GM19035 (cell line): ENCODE results near the gene SBK1.

Experiments used
- ATAC-seq: cut with Tn5 transposase; IDR thresholded peaks from one replicate; pipeline ENCODE4 v1.9.1; 2021; ENCODE audit not compliant: unreplicated experiment

SBK1 gene

DNA sequence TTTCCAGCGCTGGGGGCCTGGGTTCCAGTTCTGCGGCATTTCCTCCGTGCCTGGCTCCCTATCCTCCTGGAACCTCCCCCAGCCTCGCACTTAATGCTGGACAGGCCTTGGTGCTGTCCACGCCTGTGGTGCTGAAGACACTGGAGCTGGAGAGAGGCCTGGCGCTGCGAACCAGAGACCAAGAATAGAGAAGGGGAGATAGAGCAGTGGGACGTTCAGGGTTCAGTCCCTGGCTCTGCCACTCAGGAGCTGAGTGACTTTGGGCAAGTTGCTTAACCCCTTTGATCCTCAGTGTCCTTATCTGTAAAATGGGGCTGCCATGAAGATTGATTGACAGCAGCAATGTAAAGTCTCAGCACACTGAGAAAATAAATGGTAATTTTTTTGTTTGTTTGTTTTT lies 11.9 kb downstream of the SBK1 start:
- ATAC-seq: no peak

DNA sequence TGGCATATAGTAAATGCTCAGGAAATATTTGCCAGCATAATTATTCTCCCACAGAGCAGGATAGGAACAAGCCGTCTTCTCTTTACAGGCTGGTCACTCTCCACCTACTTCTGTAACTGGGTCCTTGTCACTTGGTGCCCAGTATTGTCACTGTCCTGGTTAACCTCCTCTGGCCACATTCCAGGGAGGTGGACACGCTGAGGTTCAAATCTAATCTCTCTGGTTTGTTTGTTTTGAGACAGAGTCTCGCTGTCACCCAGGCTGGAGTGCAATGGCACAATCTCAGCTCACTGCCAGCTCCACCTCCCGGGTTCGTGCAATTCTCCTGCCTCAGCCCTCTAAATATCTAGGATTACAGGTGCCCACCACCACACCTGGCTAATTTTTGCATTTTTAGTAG lies 15.6 kb downstream of the SBK1 start:
- no peak for ATAC-seq

DNA sequence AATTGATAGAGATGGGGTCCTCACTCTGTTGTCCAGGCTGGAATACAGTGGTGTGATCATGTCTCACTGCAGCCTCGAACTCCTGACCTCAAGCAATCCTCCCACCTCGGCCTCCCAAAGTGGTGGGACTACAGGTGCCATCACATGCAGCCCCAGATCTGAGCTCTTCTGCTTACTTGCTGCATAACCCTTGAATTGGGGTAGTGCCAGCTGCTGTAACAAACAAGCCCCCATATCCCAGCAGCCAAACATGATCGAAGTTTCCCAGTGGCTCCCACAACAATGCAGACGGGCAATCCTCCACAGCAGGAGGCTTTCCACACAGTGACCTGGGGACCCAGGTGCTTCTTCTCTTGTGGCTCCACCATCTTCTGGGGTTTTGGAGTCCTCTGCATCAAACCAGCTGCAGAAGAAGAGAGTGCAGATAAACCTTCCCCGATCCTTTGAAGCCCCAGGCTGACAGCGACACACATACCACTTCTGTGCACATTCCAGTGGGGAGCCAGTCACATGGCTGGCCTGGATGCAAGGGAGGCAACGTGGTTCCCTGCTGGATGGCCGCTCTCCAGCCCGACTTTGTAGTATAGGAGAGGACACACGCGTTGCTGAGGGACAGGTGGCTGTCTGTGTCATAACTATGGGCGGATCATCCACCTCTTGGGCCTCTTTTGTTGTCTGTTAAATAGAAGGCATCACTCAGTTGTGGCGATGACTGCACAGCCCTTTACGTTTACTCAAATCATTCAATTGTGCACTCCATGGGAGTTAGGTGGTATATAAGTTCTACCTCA lies 16.7 kb downstream of the SBK1 start:
- no peak for ATAC-seq

DNA sequence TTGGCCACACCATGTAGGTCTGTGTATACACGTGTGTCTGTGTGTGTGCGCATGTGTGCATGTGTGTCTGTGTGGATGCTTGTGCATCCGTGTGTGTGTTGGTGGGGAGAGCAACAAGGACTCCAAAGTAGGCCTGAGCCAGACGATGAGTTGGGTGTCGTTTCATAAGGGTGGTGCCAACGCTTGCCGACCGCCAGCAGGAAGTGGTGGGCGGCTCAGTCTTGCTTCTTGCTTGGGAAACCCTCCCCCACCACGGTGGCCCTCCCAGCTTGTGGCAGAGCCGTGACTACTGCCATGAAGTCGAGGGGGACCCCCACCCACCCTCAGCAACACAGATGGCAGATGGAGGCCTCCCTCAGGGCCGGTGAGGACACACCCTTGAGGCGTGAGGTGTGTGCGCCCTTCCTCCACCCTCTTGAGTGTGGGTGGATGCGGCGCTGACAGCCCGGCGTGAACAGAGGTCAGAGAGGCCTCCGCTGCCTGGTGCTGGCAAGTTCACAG lies 17.5 kb downstream of the SBK1 start:
- no peak for ATAC-seq

DNA sequence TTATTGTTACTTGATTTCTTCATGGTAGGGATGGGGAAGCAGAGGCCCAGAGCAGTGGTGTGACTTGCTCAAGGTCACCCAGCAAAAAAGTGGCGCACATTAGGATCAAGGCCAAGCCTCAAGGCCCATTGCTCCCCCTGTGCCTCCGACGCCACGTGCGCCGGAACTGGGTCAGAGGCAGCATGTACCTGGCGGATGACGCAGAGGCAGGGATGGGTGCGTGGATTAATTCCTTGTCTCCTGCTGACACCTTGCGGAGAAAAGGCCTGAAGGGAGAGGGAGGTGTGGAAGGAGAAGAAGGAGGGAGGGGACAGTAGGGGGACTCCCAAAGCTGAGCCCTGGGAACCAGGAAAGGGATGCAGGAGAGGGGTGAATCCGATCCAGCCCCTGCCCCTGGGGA lies 18.5 kb downstream of the SBK1 start:
- no peak for ATAC-seq

DNA sequence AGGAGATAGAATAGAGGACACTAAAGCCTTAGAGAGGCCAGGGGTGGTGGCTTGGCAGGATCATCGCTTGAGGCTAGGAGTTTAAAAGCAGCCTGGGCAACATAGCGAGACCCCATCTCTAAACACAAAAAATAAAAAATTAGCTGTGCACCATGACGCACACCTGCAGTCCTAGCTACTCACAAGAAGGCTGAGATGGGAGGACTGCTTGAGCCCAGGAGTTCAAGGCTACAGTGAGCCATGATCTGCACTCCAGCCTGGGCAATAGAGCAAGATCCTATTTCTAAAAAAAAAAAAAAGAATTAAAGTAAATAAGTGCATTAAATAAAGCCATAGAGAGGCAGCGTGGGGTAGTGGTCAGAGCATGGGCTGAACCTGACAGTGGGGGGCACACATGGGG lies 19.1 kb downstream of the SBK1 start:
- no peak for ATAC-seq

DNA sequence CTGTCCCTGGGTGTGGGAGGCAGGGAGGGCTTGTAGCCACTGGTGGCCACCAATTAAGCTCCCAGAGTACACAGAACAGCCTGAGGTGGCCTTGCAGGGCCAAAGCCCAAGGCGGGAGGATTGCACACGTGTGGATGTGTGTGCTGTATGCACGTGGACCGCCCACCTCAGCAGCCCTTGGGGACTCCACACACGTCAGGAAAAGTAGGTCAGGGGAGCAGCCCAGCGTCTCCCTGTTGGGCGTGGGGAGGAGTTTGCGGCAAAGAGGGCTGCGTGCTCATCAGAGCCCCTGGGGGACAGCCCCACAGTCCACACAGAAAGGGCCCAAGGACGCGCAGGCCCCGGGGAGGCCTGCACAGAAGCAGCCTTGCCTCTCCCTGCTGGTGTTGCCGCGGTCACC lies 19.6 kb downstream of the SBK1 start:
- ATAC-seq: no peak

DNA sequence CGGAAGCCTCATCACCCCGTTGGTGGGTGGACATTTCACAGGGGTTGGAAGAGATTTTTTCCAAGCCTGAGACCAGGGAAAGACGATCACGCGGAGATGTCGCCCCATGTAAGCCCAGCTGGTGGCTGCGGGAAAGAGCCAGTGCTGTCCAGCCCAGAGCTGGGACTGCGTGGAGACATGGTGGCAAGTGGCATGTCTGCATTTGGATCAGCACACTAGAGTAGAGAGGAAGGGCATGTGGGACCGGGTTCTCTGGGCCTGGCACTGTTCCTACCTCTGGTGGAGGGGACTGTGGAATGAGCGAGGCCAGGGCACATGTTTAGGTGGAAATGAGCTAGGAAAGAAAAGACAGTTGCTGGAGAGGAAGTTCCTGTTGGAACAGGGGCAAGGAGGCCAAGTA lies 20.0 kb downstream of the SBK1 start:
- ATAC-seq: no peak

DNA sequence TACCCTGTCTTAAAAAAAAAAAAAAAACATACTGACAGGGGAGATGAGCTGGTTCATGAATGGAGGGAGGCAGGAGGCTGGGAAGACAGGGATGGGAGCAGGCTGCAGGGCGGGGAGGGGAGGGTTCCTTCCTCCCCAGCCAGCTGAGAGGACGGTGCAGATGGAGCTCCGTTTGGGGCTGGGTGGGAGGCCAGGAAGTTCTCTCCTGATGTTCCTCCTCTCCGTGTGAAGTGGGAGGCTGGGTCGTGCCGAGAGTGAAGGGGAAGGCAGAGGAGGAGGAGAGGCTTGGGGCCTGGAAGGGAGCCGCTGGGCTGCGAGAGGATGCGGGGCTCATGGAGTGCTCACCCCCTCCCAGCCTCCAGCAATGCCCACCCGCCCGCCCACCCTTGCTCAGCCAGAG lies 21.3 kb downstream of the SBK1 start:
- ATAC-seq: no peak

DNA sequence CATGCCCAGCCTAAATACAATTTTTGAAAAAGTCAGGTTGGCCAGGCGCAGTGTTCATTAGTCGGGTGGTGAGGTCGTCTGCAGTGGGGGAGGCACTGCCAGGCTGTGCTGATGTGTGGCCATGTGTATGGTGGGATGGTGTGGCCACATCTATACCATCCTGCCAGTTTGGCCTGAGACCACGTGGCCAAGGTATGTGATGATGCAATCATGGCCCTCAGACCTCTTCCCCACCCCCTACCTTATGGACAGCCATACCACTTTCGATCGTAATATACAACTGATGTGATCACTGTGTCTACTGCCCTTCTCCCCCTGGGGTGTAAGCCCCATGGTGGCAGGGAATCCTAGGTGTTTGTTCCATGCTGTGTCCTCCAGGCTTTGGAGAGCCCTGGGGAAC lies 23.7 kb downstream of the SBK1 start:
- ATAC-seq: no peak

DNA sequence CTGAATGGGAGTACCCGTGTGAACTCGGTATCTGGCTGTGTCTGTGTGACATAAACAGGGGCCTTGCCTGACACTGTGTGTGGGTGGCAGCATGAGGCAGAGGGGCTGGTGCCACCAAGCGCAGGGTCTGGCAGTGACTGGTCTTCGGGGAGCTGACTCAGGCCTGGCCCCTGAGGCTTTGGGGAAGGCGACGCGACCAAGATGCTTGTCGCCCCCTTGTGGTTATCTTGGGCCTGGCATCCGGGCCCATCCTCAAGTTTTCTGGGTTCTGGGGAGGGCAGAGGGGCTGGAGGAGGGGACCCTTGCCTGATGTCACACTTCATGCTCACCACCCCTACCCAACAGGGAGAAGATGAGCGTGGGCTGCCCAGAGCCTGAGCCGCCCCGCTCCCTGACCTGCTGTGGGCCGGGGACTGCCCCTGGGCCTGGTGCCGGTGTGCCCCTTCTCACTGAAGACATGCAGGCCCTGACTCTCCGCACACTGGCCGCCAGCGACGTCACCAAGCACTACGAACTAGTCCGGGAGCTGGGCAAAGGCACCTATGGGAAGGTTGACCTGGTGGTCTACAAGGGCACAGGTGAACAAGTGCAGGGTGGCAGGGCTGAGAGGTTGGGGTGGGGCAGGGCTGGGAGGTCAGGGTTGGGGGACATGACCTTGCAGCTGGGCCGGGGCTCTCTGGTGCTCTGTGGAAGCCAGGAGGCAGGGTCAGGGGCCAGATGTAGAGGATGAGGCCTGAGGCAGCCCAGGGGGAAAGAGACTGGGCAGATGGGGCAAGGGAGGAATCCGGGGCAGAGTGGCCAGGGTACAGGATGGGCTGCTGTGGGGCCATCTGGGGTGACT lies 24.9 kb downstream of the SBK1 start:
- ATAC-seq: no peak

DNA sequence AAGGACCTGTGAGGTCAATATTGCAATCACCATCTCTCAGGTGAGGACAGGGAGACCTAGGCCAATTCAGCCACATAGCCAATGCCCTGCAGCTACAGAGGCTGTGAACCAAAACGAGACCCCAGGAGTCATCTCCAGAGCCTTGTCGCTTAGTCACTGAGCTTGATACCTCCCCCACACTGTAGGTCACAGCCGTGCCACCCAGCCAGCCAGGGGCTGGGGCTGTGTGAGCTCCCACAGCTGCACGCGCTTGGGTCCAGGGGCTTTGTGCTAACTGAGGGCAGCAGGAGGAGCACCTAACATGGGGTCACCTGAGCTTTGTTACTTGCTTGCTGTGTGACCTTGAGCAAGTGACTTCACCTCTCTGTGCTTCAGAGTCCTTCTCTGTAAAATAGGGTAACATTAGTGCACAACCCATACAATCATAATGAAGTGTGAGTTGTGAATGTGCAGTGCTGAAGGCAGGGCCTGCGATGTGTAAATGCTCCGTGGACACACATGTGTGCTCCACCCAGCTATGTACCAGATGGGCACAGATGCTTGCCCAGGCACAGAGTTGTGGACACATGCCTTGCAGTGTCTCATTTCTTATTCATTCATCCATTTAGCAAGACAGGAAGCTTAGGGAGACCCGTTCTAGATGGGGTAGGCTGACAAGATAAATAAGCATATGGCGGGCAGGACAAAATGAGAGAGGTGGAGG lies 25.9 kb downstream of the SBK1 start:
- no peak for ATAC-seq

DNA sequence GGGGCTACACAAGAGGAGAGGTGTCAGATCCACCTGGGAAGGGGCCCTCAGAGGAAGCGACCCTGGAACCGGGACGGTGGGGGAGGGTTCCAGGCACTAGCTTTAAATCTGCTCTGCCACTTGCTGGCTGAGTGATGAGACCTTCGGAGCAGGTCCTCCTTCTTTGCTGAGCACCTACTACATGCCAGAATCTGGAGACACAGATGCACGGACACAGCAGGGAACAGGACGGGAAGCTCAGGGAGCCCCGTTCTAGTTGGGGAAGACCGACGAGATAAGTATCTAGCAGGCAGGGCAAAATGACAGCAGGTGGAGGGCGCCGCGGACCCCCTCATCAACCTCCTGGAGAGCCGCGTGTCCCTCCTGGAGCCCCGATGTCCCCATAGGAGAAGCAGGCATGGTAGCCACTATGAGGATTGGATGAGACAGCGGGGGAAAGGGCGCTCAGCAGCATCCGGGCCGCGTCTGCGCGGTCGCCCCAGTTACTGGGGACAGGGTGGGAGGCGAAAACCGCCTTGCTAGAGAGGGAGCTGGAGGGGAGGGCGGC lies 27.2 kb downstream of the SBK1 start:
- no peak for ATAC-seq

DNA sequence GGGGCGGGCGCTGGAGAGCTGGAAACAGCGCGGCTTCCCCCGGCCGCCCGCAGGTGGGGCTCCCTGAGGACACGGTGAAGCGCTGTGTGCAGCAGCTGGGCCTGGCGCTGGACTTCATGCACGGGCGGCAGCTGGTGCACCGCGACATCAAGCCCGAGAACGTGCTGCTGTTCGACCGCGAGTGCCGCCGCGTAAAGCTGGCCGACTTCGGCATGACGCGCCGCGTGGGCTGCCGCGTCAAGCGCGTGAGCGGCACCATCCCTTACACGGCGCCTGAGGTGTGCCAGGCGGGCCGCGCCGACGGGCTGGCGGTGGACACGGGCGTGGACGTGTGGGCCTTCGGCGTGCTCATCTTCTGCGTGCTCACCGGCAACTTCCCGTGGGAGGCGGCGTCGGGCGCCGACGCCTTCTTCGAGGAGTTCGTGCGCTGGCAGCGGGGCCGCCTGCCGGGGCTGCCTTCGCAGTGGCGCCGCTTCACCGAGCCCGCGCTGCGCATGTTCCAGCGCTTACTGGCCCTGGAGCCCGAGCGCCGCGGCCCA lies 27.8 kb downstream of the SBK1 start:
- no peak for ATAC-seq

DNA sequence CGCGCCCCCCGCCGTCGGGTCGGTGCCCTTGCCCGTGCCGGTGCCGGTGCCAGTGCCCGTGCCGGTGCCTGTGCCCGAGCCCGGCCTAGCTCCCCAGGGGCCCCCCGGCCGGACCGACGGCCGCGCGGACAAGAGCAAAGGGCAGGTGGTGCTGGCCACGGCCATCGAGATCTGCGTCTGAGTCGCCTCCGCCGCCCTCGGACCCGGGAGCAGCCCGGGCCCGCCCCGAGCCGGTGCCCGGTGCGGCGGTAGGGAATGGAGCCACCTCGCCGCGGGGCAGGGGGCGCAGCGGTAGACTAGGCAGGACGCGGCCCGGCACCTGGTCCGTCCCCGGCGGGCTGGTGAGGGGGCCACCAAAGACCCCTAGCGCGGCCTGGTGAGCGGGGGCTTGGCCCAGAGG lies 28.4 kb downstream of the SBK1 start:
- ATAC-seq: no peak

DNA sequence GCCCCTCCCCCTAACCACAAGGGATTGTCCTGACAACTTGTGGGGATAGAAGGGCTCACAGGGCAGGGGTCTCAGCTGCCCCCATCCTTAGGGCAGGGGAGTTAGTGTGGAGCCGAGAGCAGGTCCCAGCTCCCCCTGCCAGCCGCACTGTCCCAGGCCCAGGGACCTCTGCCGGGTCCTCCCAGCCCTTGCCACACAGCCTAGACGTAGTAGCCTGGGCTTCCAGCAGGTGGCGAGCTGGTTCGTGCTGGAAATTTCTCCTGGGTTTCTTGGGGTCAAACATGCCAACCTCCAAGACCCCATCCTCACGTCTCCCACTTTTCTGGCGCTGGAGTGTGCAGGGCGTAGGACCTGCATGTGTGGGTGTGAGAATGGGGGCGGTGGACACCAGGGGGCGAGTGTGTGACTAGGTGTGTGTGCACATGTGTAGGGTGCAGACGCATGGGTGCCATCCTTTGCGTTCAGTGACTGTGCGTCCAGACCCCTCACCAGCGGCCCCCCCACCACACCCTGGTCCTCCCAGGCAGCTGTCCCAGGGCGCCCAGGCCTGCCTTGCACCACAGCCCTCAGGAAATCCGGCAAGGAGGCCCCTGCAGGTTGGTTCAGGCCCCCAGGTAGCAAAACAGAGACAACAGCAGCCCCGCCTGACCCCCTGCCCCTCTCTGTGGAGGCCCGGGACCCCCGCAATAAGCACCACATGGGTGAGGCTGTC lies 29.5 kb downstream of the SBK1 start:
- ATAC-seq: no peak

DNA sequence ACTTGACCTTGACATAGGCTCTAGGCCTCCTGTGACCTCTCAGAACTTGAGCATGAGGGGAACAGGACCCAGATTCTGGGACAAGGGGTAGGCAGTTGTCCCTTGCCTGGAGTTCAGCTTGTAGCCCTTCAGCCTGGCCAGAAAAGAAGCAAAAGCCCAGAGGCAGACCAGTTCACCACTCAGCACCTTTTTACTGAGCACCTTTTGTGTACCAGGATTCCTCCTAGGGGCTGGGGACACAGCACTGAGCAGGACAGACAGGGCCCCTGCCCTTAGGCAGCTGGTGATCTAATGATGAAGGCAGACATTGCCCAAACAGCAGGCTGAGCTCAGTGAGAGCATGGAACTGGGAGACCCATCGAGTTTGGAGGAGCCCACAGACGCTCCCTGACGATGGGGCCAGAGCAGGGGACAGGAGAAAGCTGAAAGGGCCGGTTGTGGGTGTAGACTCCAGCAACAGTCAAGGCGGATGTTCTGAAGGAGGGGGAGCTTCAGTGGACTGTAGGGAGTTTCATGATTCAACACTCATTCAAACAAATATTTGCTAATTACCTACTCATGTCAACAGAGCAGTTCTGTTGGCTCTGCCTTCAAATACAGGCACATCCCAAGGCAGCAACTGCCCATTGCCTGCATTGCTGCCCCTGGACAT lies 32.0 kb downstream of the SBK1 start:
- ATAC-seq: no peak

DNA sequence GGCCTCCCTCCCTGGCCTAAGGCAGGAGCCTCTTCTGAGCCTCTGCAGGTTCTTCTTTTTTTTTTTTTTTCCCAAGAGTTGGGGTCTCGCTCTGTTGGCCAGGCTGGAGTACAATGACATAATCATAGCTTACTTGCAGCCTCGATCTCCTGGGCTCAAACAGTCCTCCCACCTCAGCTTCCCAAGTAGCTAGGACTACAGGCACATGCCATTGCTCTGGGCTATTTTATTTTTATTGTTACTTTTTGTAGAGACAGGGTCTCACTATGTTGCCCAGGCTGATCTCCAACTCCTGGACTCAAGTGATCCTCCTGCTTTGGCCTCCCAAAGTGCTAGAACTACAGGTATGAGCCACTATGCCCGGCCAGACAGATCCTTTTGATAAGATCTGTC lies 32.6 kb downstream of the SBK1 start:
- no peak for ATAC-seq

DNA sequence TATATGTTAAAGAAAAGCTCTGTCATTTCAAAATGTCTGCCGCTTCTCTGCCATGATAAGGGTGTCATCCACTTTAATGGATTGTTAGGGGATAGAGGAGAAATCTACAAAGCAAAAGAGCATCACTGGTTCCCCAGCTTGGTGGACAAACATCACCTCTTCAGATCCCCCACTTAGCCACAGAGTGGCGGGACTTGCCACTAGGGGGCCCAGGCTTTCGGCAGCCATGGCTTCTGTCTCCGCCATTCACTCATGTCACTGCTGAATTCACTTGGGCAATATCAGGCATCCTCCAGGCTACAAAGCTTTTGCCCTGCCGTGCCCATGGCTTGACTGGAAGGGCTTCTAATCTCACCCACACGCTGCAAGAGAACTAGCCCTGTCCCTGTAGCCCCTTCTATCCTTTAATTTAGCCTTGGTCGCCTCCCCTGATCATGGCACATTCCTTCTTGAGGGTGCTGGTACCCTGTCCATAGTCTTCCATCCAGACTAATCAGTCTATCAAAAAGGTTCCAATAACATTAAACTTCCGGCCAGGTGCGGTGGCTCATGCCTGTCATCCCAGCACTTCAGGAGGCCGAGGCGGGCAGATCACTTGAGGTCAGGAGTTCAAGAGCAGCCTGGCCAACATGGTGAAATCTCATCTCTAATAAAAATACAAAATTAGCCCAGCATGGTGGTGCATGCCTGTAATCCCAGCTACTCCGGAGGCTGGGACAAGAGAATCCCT lies 34.7 kb downstream of the SBK1 start:
- no peak for ATAC-seq
